Lung (tissue), 12 donors: Measurements from ENCODE around the gene GPC5. TPM values are rescaled to one million over a fixed set of nuclear protein-coding genes. Genes with fewer than 3 reads are reported as not detected.
A peak's percentile ranks its signal among the peaks of the same experiment; 100 is the strongest.
"Not testable (repeated sequence)": the region's sequence is repeated elsewhere in the genome, so short reads cannot be mapped to it uniquely, and the experiment has no call there.

ENCODE experiments used
- ATAC-seq: fragments of 200-7000 bp; cut with Tn5 transposase; one replicate; pipeline ENCODE4 v1.9.1; 2020; ENCODE audit warnings: moderate number of reproducible peaks; ENCODE audit not compliant: insufficient read depth, low FRiP score
- DNase-seq, 3 donors: peaks; one replicate each; pipeline ENCODE4 v3.0.0-alpha.2; 2013 to 2017
- H3K27ac ChIP-seq, 2 donors: one replicate each; pipeline ENCODE4 v1.5.1; 2013; ENCODE audit warnings: mild to moderate bottlenecking in 2 of 2, moderate library complexity in 2 of 2, control low read depth in 1 of 2, inconsistent platforms in 1 of 2, low read depth in 1 of 2, low read length in 1 of 2
- H3K27me3 ChIP-seq, 3 donors: one replicate each; pipeline ENCODE4 v1.5.1; 2013; ENCODE audit warnings: low read length in 2 of 3; ENCODE audit not compliant: control insufficient read depth in 3 of 3, insufficient read depth in 3 of 3
- H3K36me3 ChIP-seq, 4 donors: one replicate each; pipeline ENCODE4 v1.5.1; 2013; ENCODE audit warnings: low read length in 4 of 4, mild to moderate bottlenecking in 1 of 4, moderate library complexity in 1 of 4; ENCODE audit not compliant: control insufficient read depth in 4 of 4, insufficient read depth in 4 of 4
- H3K4me1 ChIP-seq, 5 donors: one replicate each; pipeline ENCODE4 v1.5.1; 2013; ENCODE audit warnings: low read length in 5 of 5, mild to moderate bottlenecking in 2 of 5, moderate library complexity in 1 of 5; ENCODE audit not compliant: control insufficient read depth in 5 of 5, insufficient read depth in 5 of 5
- H3K4me3 ChIP-seq: one replicate; pipeline ENCODE4 v1.5.1; 2013; ENCODE audit warnings: mild to moderate bottlenecking, control low read depth, moderate library complexity
- H3K9ac ChIP-seq, 2 donors: one replicate each; pipeline ENCODE4 v1.5.1; 2013; ENCODE audit warnings: low read length in 2 of 2, control low read depth in 1 of 2; ENCODE audit not compliant: insufficient read depth in 1 of 2
- H3K9me3 ChIP-seq, 4 donors: one replicate each; pipeline ENCODE4 v1.5.1; 2013; ENCODE audit warnings: low read length in 3 of 4, mild to moderate bottlenecking in 1 of 4, moderate library complexity in 1 of 4; ENCODE audit not compliant: control insufficient read depth in 4 of 4, insufficient read depth in 3 of 4
- WGBS, 2 donors: extraction: QIAGEN DNeasy Blood & Tissue Kit; methylation state at CpG; one replicate each; pipeline ENCODE4 v1.1.7; 2013; 5-methylcytosine and 5-hydroxymethylcytosine counted together
- polyA plus RNA-seq, 2 donors: library from polyadenylated mRNA; stranded (reverse); fragments of 200-250 nt; gene quantifications; one replicate each; pipeline ENCODE4 v1.2.1, GENCODE V29; 2013
- total RNA-seq, 2 donors: library from RNA; depleted of rRNA in 1 of 2; stranded (reverse); fragments of >200 nt in 1 of 2; gene quantifications; one replicate each; pipeline ENCODE4 v1.2.1, GENCODE V29; 2014 to 2021
- TF ChIP-seq, protein P1 (sequence below): IDR thresholded peaks from 2 replicates; pipeline ENCODE4 v1.5.1; 2012; ENCODE audit warnings: mild to moderate bottlenecking; ENCODE audit errors: control extremely low read depth, extremely low read depth
- donor health status: control.
- donor health status: control.
- donor health status: Bipolar disorder and iron deficiency.
- donor health status: healthy.
- donor health status: DM: yes; HTN: yes; CAD: no.

GPC5 gene
- total and polyA plus RNA-seq, 4 donors = 0.55 to 37.3 (median 4.4) TPM

DNA sequence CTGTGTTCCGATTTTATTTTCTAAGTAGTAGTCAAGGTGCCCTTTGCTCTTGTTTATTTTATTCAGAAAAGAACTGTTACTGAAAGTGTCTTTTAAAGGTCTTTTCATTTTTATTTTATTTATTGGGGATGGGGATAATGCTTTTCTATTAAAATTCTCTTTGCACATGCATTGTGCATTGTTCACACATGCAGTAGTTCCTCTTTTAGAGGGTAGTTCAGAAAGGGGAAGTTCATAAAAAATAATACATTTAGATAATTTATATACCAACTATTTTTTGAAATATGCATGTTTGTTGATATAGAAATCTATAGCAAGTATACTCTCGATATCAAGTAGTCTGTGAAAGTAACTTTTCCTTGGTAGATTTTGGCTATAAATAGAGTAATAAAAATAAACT, 3.5 kb downstream of the GPC5 start:
- Histone ChIP-seq H3K4me3 (no peak overlapping the region), H3K4me1 (peaks cover 0 to 6% (median 0%) of the 10 kb centered on the region in 5 donors), H3K27me3 (peaks cover 0 to 9% (median 5%) of the 10 kb centered on the region in 3 donors), H3K9me3 (no peaks in the 10 kb centered on the region), H3K9ac (no peak overlapping the region), H3K36me3 (no peaks in the 10 kb centered on the region), H3K27ac (no peak overlapping the region)
- TF ChIP-seq, protein P1, sequence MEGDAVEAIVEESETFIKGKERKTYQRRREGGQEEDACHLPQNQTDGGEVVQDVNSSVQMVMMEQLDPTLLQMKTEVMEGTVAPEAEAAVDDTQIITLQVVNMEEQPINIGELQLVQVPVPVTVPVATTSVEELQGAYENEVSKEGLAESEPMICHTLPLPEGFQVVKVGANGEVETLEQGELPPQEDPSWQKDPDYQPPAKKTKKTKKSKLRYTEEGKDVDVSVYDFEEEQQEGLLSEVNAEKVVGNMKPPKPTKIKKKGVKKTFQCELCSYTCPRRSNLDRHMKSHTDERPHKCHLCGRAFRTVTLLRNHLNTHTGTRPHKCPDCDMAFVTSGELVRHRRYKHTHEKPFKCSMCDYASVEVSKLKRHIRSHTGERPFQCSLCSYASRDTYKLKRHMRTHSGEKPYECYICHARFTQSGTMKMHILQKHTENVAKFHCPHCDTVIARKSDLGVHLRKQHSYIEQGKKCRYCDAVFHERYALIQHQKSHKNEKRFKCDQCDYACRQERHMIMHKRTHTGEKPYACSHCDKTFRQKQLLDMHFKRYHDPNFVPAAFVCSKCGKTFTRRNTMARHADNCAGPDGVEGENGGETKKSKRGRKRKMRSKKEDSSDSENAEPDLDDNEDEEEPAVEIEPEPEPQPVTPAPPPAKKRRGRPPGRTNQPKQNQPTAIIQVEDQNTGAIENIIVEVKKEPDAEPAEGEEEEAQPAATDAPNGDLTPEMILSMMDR = no peak
- DNase-seq (no peak), ATAC-seq (no peak)
- 36 to 59% methylated on average over 2 of the region's 2 CpGs for WGBS, 2 donors

DNA sequence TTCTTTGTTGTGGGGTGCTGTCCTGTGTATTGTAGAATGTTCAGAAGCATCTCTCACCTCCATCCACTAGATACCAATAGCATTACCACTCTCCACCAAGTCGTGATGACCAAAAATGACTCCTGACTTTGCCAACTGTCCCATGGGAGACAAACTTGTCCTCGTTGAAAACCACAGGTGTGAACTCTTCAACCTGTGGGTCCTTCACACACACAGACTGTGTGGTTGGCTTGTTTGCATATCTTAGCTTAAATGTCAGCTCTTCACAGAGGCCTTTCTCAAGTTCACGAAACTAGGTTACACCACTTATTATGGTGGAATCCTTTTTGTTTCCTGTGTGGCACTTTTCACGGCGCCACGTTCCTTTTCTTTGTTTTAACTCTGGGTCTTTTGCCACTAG, 6.8 kb downstream of the GPC5 start:
- no peaks in the 10 kb centered on the region for H3K9me3 ChIP-seq
- ATAC-seq (no peak), DNase-seq (no peak)
- H3K4me3 ChIP-seq = no peak overlapping the region
- WGBS, 2 donors = 81 to 84% methylated on average over 6 of the region's 6 CpGs
- TF ChIP-seq, protein P1 = no peak
- no peaks in the 10 kb centered on the region for H3K4me1 ChIP-seq
- no peak overlapping the region for H3K9ac ChIP-seq
- H3K27ac ChIP-seq = no peak overlapping the region
- H3K36me3 ChIP-seq = no peaks in the 10 kb centered on the region
- H3K27me3 ChIP-seq = no peaks in the 10 kb centered on the region

DNA sequence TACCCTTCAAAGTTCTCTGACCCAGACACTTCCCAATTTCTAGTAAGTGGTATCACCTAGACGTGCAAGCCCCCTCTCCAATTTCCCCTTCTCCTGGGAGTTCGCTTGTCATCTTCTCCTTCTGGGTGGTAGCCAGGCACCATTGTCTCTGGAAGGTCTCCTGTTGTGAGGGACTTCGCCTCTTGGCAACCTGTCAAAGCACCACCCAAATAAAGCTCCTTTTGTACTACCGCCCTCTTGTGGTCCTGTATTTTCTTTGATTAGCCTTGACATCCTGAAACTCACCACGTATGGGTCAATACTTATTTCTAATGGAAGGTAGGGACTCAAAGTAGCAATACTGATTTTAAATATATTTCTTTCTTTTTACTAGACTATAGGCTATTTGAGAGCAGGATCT, 8.2 kb downstream of the GPC5 start:
- DNase-seq (peak in 1 of 3 donors; percentile 20), ATAC-seq (no peak)
- 61 to 71% methylated on average over 5 of the region's 5 CpGs for WGBS, 2 donors

DNA sequence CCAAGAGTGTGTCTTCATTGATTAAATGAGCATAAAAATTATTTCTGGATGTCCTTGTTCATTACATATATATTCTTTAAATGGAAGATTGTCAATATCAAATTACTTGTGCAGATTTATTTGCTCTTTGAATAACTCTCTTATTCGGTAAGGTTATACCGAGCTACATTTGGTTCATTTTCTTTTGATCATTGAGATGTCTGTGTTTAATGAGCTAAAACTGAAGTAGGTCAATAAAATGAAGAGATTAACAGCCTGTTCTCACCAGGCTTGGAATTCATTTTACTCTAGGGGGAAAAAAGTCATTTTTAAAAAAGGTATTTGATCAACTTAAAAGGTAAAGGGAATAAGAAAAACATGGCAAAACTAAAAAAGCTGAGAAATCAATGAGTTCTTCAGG, 10.6 kb downstream of the GPC5 start:
- Histone ChIP-seq H3K9ac (no peak overlapping the region), H3K27ac (no peak overlapping the region), H3K4me1 (no peaks in the 10 kb centered on the region), H3K36me3 (no peaks in the 10 kb centered on the region), H3K27me3 (no peaks in the 10 kb centered on the region), H3K9me3 (no peaks in the 10 kb centered on the region), H3K4me3 (no peak overlapping the region)
- WGBS, 2 donors = 70 to 87% methylated on average over 2 of the region's 2 CpGs
- TF ChIP-seq, protein P1 = no peak
- ATAC-seq (no peak), DNase-seq (no peak)

More for the DNA sequence above, 8.2 kb downstream of the GPC5 start:
- H3K9ac ChIP-seq = no peak overlapping the region
- H3K4me1 ChIP-seq = no peaks in the 10 kb centered on the region
- no peaks in the 10 kb centered on the region for H3K27me3 ChIP-seq
- H3K27ac ChIP-seq = no peak overlapping the region
- H3K4me3 ChIP-seq = no peak overlapping the region
- TF ChIP-seq, protein P1 = peak; percentile 8
- H3K9me3 ChIP-seq = no peaks in the 10 kb centered on the region
- H3K36me3 ChIP-seq = no peaks in the 10 kb centered on the region

DNA sequence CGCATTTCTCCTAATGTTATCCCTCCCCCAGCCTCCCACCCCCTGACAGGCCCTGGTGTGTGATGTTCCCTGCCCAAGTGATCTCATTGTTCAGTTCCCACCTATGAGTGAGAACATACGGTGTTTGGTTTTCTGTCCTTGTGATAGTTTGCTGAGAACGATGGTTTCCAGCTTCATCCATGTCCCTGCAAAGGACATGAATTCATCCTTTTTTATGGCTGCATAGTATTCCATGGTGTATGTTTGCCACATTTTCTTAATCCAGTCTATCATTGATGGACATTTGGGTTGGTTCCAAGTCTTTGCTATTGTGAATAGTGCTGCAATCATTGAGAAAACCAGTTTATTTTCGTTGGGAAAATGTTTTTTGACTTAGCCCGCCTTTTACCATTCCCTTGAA, 18.2 kb downstream of the GPC5 start:
- H3K36me3 ChIP-seq, DNase-seq, ATAC-seq, H3K9me3 ChIP-seq, H3K4me3 ChIP-seq, H3K9ac ChIP-seq, H3K4me1 ChIP-seq, H3K27ac ChIP-seq, H3K27me3 ChIP-seq: not testable (repeated sequence)
- 52 to 80% methylated on average over 5 of the region's 5 CpGs for WGBS, 2 donors
